ENCODE measurements around the gene DQX1. TPM values are rescaled to one million over a fixed set of nuclear protein-coding genes. Genes with fewer than 3 reads are reported as not detected.

The DQX1 gene
- total and polyA plus RNA-seq, 4 donors: 0.12 to 0.34 (median 0.17) TPM; not detected in 1

DNA sequence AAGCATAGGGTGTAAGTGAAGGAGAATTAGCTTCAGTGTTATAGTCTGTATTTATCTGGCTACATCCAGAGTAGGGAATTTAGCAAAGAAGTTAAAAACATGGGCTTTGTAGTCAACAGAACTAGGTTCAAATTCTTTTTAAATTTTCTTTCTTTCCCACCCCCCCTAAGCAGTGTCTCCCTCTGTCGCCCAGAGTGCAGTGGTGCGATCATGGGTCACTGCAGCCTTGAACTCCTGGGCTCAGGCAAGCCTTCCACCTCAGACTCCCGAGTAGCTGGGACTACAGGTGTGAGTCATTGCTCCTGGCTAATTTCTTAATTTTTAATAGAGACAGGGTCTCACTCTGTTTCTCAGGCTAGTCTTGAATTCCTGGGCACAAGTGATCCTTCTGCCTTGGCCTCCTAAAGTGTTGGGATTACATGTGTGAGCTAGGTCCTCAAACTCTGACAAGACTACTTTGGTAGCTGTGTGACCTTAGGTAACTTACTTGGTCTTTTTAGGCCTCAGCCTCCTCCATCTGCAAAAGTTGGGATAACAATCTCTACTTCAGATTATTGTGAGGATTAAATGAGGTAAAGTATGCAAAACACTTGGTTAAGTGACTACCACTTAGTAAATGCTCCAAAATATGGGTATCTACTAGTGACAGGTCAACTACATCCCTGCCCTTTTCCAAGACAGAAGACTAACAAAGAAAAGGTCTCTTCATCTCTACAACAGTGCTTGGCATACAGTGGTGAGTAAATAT is 46.3 kb upstream of the DQX1 start:
- H3K9ac ChIP-seq (ENCODE audit: insufficient read depth in 1 of 2, low read length in 2 of 2): no peak overlapping the region
- ATAC-seq (ENCODE audit: insufficient read depth, low FRiP score) (no peak), DNase-seq (no peak)
- H3K9me3 ChIP-seq (ENCODE audit: control insufficient read depth in 4 of 4, insufficient read depth in 3 of 4, low read length in 3 of 4): no peaks in the 10 kb centered on the region
- H3K4me1 ChIP-seq (ENCODE audit: control insufficient read depth in 5 of 5, insufficient read depth in 5 of 5, low read length in 5 of 5): no peaks in the 10 kb centered on the region
- peaks cover 0 to 16% (median 2%) of the 10 kb centered on the region in 3 donors for H3K27me3 ChIP-seq (ENCODE audit: control insufficient read depth in 3 of 3, insufficient read depth in 3 of 3, low read length in 2 of 3)
- no peak overlapping the region for H3K27ac ChIP-seq (ENCODE audit: low read depth in 1 of 2, low read length in 1 of 2)
- whole genome bisulfite sequencing, 2 donors: 85 to 91% methylated on average over 3 of the region's 3 CpGs
- TF ChIP-seq, protein P1, sequence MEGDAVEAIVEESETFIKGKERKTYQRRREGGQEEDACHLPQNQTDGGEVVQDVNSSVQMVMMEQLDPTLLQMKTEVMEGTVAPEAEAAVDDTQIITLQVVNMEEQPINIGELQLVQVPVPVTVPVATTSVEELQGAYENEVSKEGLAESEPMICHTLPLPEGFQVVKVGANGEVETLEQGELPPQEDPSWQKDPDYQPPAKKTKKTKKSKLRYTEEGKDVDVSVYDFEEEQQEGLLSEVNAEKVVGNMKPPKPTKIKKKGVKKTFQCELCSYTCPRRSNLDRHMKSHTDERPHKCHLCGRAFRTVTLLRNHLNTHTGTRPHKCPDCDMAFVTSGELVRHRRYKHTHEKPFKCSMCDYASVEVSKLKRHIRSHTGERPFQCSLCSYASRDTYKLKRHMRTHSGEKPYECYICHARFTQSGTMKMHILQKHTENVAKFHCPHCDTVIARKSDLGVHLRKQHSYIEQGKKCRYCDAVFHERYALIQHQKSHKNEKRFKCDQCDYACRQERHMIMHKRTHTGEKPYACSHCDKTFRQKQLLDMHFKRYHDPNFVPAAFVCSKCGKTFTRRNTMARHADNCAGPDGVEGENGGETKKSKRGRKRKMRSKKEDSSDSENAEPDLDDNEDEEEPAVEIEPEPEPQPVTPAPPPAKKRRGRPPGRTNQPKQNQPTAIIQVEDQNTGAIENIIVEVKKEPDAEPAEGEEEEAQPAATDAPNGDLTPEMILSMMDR (IDR thresholded peaks at IDR 0.05; ENCODE audit: control extremely low read depth, extremely low read depth): no peak
- H3K36me3 ChIP-seq (ENCODE audit: control insufficient read depth in 4 of 4, insufficient read depth in 4 of 4, low read length in 4 of 4): no peaks in the 10 kb centered on the region
- no peak overlapping the region for H3K4me3 ChIP-seq

DNA sequence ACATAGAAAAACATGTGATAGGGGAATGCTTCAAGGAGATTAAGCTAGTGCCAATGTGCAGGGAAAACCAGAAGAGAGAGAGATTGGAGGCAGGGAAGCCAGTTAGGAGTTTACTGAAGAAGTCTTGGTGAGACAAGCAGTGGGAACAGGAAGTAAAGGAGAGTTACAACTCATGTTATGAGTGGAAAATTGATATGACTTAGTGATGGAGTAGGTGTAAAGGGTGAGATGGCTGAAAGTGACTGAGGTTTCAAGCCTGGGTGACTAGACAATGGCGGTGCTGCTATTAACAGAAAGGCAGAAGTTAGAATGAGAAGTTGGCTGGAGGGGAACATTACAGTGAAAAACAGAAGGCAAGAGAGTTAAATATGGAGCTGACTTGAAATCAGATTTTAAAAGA is 45.0 kb upstream of the DQX1 start:
- 40 to 70% methylated on average over 1 of the region's 1 CpG for WGBS, 2 donors
- Histone ChIP-seq H3K4me1 (ENCODE audit: control insufficient read depth in 5 of 5, insufficient read depth in 5 of 5, low read length in 5 of 5) (no peaks in the 10 kb centered on the region), H3K27ac (ENCODE audit: low read depth in 1 of 2, low read length in 1 of 2) (no peak overlapping the region)

DNA sequence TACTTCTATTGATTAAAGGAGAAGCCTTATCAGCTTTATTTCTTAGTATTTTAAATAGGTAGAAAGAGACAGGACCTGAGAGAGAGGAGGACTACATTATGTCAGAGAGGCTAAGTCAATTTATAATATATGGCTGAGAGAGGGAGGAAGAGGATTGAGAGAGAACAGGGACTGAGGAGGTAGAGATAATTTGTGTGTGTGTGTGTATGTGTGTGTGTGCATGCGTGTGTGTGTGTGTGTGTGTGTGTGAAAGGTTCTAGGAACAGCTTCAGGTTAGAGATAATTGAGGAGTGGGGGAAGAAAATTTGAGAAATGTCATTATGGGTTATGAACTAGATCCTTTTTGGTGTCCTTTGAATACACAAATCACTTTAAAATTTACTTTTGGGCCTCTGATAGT is 43.7 kb upstream of the DQX1 start:
- TF ChIP-seq, protein P1 (IDR thresholded peaks at IDR 0.05; ENCODE audit: control extremely low read depth, extremely low read depth): no peak
- ATAC-seq (ENCODE audit: insufficient read depth, low FRiP score) (no peak), DNase-seq (no peak)
- Histone ChIP-seq H3K27me3 (ENCODE audit: control insufficient read depth in 3 of 3, insufficient read depth in 3 of 3, low read length in 2 of 3) (peaks cover 0 to 16% (median 2%) of the 10 kb centered on the region in 3 donors), H3K4me1 (ENCODE audit: control insufficient read depth in 5 of 5, insufficient read depth in 5 of 5, low read length in 5 of 5) (no peaks in the 10 kb centered on the region), H3K9ac (ENCODE audit: insufficient read depth in 1 of 2, low read length in 2 of 2) (no peak overlapping the region), H3K4me3 (no peak overlapping the region), H3K36me3 (ENCODE audit: control insufficient read depth in 4 of 4, insufficient read depth in 4 of 4, low read length in 4 of 4) (no peaks in the 10 kb centered on the region), H3K27ac (ENCODE audit: low read depth in 1 of 2, low read length in 1 of 2) (no peak overlapping the region), H3K9me3 (ENCODE audit: control insufficient read depth in 4 of 4, insufficient read depth in 3 of 4, low read length in 3 of 4) (no peaks in the 10 kb centered on the region)
- 88 to 94% methylated on average over 1 of the region's 1 CpG for WGBS, 2 donors

More for the DNA sequence above, 45.0 kb upstream of the DQX1 start:
- TF ChIP-seq, protein P1 (IDR thresholded peaks at IDR 0.05; ENCODE audit: control extremely low read depth, extremely low read depth): no peak
- no peak overlapping the region for H3K4me3 ChIP-seq
- ATAC-seq (ENCODE audit: insufficient read depth, low FRiP score) (no peak), DNase-seq (no peak)
- H3K36me3 ChIP-seq (ENCODE audit: control insufficient read depth in 4 of 4, insufficient read depth in 4 of 4, low read length in 4 of 4): no peaks in the 10 kb centered on the region
- no peaks in the 10 kb centered on the region for H3K9me3 ChIP-seq (ENCODE audit: control insufficient read depth in 4 of 4, insufficient read depth in 3 of 4, low read length in 3 of 4)
- no peak overlapping the region for H3K9ac ChIP-seq (ENCODE audit: insufficient read depth in 1 of 2, low read length in 2 of 2)
- H3K27me3 ChIP-seq (ENCODE audit: control insufficient read depth in 3 of 3, insufficient read depth in 3 of 3, low read length in 2 of 3): peaks cover 0 to 16% (median 2%) of the 10 kb centered on the region in 3 donors

Measured in lung (tissue), 12 donors.